Right renal pelvis (tissue), 4 donors: Measurements from ENCODE around the gene BICRA. TPM values are rescaled to one million over a fixed set of nuclear protein-coding genes. Genes with fewer than 3 reads are reported as not detected.
A peak's percentile ranks its signal among the peaks of the same experiment; 100 is the strongest.
"Not testable (repeated sequence)": the region's sequence is repeated elsewhere in the genome, so short reads cannot be mapped to it uniquely, and the experiment has no call there.

Experiments used
- DNase-seq, 4 donors: peaks; one replicate each; pipeline ENCODE4 v3.0.0-alpha.2; 2013; ENCODE audit warnings: low read depth in 4 of 4, low spot score in 3 of 4, missing footprints in 1 of 4
- polyA plus RNA-seq, 4 donors: library from polyadenylated mRNA; unstranded; fragments of 120-200 nt; gene quantifications; one replicate each; pipeline ENCODE4 v1.2.1, GENCODE V29; 2013; ENCODE audit not compliant: insufficient read length in 4 of 4

BICRA gene
- polyA plus RNA-seq, 4 donors = 10.7 to 15.2 (median 12.5) TPM

DNA sequence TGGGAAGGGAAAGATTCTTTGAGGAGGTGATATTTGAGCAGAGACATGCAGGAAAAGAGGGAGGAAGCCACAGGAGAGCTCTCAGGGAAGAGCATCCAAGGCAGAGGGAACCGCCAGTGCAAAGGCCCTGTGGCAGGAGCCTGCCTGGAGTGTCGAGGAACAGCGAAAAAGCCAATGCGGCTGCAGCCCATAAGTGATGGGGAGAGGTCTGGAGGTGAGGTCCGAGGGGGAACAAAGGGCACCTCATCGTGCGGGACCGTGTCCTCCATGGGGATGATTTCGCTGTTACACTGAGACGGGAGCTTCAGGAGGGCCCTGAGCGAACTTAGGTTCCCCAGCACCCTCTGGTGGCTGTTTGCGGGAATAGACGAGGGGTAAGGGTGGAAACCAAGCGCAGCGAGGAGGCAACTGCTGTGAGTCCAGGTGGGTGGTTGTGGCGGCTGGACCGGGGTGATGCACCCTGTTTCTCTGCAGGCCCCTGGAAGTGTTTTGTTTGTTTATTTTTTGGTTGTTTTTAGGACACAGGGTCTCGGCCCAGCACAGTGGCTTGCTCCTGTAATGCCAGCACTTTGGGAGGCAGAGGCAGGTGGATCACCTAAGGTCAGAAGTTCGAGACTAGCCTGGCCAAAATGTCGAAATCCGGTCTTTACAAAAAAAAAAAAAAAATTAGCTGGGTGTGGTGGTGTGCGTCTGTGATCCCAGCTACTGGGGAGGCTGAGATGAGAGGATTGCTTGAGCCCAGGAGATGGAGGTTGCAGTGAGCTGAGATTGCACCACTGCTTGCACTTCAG, 98.4 kb downstream of the BICRA start:
- peak in 2 of 4 donors; percentile 29 to 40 for DNase-seq

- no peak for DNase-seq
These were observed 102.8 kb downstream of the BICRA start for GRCh38 chr19:47711652-47712242.

- peak in 2 of 4 donors; percentile 31 to 43 for DNase-seq
These were observed 104.4 kb downstream of the BICRA start, which contains the start of gene EHD2 for GRCh38 chr19:47713046-47714021. Gene EHD2, plus strand, starts transcription at chr19:47713422. Its CDS starts 3,191 bp downstream, at chr19:47716613.

DNA sequence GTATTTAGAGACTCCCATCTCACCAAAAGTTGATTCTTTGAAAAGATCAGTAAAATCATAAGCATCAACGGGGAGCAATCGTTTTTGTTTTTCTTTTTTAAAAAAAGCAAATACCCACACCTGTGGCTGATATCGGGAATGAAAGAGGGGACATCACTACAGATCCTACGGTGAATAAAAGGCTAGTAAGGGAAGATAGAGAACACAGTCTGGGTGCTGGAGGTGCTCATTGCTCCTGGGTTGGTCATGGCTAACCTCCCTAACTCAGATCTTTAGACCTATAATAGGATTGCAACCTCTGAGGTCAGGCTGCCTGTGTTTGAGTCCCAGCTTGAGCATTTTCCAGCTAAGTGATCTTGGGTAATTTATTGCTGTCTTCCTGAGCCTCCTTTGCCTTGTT, 105.4 kb downstream of the BICRA start:
- no peak for DNase-seq

GRCh38 chr19:47714855-47715254, 105.9 kb downstream of the BICRA start:
- DNase-seq = not testable (repeated sequence)

DNA sequence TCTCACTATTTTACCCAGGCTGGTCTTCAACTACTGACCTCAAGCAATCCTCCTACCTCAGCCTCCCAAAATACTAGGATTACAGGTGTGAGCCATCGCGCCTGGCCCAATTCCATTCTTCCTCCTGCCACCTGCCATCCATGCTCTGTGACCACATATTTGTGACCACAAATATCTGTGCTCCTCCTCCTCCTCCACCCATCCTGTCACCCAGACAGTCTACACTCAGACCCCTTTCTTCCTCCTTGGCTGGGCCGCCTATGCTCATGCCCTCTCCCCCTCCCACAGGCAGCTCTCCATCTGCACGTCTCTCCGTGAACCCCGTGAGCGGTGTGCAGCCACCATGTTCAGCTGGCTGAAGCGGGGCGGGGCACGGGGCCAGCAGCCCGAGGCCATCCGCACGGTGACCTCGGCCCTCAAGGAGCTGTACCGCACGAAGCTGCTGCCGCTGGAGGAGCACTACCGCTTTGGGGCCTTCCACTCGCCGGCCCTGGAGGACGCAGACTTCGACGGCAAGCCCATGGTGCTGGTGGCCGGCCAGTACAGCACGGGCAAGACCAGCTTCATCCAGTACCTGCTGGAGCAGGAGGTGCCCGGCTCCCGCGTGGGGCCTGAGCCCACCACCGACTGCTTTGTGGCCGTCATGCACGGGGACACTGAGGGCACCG, 107.5 kb downstream of the BICRA start:
- no peak for DNase-seq

DNA sequence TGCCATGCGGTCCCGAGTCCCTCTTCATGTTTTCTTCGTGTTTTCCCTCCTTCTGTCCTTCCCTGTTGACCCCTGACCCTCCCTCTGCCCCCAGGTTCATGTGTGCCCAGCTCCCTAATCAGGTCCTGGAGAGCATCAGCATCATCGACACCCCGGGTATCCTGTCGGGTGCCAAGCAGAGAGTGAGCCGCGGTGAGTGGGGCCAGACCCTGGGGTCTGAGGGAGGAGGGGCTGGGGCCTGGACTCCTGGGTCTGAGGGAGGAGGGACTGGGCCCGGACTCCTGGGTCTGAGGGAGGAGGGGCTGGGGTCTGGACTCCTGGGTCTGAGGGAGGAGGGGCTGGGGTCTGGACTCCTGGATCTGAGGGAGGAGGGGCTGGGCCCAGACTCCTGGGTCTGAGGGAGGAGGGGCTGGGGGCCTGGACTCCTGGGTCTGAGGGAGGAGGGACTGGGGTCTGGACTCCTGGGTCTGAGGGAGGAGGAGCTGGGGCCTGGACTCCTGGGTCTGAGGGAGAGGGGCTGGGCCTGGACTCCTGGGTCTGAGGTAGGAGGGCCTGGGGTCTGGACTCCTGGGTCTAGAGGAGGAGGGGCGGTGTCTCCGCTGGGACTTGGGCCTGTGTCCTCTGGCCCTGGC, 109.6 kb downstream of the BICRA start:
- not testable (repeated sequence) for DNase-seq

DNA sequence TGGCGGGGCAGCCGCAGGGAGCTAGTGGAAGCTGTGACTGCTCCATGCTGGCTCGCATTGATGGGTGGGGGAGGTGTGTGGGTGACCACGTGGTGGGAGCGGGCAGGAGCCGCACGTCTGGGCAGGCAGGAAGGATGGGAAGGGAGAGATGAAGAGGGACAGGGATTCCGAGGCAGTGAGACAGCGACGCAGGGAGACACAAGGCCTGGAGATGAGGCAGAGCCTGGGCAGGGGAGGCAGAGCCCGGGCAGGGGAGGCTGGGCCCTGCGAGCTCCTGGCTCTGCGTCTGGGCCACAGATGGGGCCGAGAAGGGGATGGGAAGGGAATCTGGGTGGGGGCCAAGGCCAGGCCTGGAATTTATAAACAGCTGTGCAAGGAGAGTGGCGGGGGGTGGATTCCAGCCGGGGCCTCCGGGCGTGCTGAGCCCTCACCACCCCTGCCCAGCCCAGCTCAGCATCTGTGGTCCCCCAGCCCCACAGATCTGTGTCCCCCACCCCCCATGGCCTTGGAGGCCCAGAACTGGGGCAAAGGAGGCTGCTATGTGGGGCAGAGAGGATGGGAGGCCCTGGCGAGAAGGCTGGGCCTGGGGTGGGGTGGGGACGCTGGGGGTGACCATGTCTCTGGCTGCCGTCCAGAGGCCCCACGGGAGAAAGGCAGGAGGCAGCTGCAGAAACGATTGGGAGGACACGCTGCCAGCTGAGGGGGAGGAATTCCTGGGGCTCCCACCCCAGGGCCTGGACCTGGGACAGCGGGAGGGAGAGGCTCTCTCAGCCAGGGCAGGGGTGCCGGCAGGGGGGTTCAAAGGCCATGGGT, 110.3 kb downstream of the BICRA start:
- DNase-seq = peak in 2 of 4 donors; percentile 51 to 57

- no peak for DNase-seq
These were observed 111.9 kb downstream of the BICRA start for GRCh38 chr19:47720669-47721422.

DNA sequence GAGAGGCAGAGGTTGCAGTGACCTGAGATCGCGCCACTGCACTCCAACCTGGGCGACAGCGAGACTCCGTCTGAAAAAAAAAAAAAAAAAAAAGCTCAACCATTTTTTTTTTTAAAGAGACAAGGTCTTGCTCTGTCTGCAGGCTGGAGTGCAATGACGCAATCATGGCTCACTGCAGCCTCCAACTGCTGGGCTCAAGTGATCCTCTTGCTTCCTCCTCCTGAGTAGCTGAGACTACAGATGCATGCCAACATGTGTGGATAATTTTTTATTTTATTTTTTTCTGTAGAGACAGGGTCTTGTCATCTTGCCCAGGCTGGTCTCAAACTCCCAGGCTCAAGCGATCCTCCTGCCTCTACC, 114.6 kb downstream of the BICRA start:
- DNase-seq = no peak

GRCh38 chr19:47725759-47726401, 116.9 kb downstream of the BICRA start:
- no peak for DNase-seq

DNA sequence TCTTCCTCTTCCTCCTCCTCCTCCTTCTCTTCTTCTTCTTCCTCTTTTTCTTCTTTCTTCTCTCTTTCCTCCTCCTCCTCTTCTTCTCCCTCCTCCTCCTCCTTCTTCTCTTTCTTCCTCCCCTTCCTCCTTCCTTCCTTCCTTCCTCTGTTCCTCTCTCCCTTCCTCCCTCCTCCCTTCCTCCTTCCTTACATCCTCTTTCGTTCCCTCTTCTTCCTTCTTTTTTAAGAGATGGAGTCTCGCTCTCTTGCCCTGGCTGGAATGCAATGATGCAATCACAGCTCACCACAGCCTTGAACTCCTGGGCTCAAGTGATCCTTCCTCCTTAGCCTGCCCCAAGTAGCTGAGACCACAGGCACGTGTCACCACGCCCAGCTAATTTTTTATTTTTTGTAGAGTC, 117.5 kb downstream of the BICRA start:
- DNase-seq = no peak

GRCh38 chr19:47728295-47728694, 119.4 kb downstream of the BICRA start:
- not testable (repeated sequence) for DNase-seq

GRCh38 chr19:47729468-47729798, 120.5 kb downstream of the BICRA start:
- DNase-seq = no peak

- DNase-seq = no peak
These were observed 121.0 kb downstream of the BICRA start for GRCh38 chr19:47729799-47730520.

- DNase-seq = no peak
These were observed 121.6 kb downstream of the BICRA start for GRCh38 chr19:47730521-47730889.

GRCh38 chr19:47730910-47731309, 122.0 kb downstream of the BICRA start:
- no peak for DNase-seq
